CD4-positive, alpha-beta memory T cell (primary cell): ENCODE data around the gene RAB26. TPM values are rescaled to one million over a fixed set of nuclear protein-coding genes. Genes with fewer than 3 reads are reported as not detected.
A peak's percentile ranks its signal among the peaks of the same experiment; 100 is the strongest.
"Not testable (repeated sequence)": the region's sequence is repeated elsewhere in the genome, so short reads cannot be mapped to it uniquely, and the experiment has no call there.

Experiments
- CTCF ChIA-PET: fragments of 350-600 bp; sonication (Branson Sonifier 250); formaldehyde crosslinking; loops from one replicate; lab custom pipeline; 2021; ENCODE audit warnings: inconsistent platforms; ENCODE audit not compliant: partially characterized antibody; lab: Charles Lee
- POLR2A ChIA-PET: fragments of 350-600 bp; sonication (Branson Sonifier 250); formaldehyde crosslinking; loops from one replicate; lab custom pipeline; 2021; ENCODE audit not compliant: partially characterized antibody; lab: Charles Lee
- DNase-seq, 5 donors: peaks; one replicate each; pipeline versions ENCODE4 v3.0.0 to v3.0.0-alpha.2; 2020 to 2022; ENCODE audit warnings: mixed read lengths in 1 of 5
- H3K27ac ChIP-seq: one replicate; pipeline ENCODE4 v1.7.0; 2013; ENCODE audit warnings: low read depth, low read length
- H3K27me3 ChIP-seq: 2 replicates; pipeline ENCODE4 v1.7.0; 2013; ENCODE audit warnings: mild to moderate bottlenecking, low read length, moderate library complexity; ENCODE audit not compliant: insufficient read depth
- H3K36me3 ChIP-seq: 2 replicates; pipeline ENCODE4 v1.7.0; 2013; ENCODE audit warnings: mild to moderate bottlenecking, low read length, moderate library complexity; ENCODE audit not compliant: insufficient read depth
- H3K4me1 ChIP-seq: 2 replicates; pipeline ENCODE4 v1.7.0; 2013; ENCODE audit warnings: mild to moderate bottlenecking, low read length, moderate library complexity; ENCODE audit not compliant: insufficient read depth
- H3K4me3 ChIP-seq, 2 donors: one replicate each; pipeline ENCODE4 v1.7.0; 2013; ENCODE audit warnings: low read length in 2 of 2, mild to moderate bottlenecking in 1 of 2
- H3K9me3 ChIP-seq, 2 donors: one replicate each; pipeline ENCODE4 v1.7.0; 2013; ENCODE audit warnings: low read length in 2 of 2, control low read depth in 1 of 2; ENCODE audit not compliant: control insufficient read depth in 1 of 2
- H3K27ac Mint-ChIP-seq, 7 donors: one replicate each; pipeline ENCODE4 v1.8.0; 2020 to 2021; ENCODE audit warnings: mixed read lengths in 7 of 7, mild to moderate bottlenecking in 6 of 7, inconsistent platforms in 3 of 7, moderate library complexity in 3 of 7
- H3K27me3 Mint-ChIP-seq, 2 donors: one replicate each; pipeline ENCODE4 v1.8.0; 2020 to 2021; ENCODE audit warnings: mixed read lengths in 2 of 2
- H3K36me3 Mint-ChIP-seq, 2 donors: one replicate each; pipeline ENCODE4 v1.8.0; 2020 to 2021; ENCODE audit warnings: mixed read lengths in 2 of 2, inconsistent platforms in 1 of 2, mild to moderate bottlenecking in 1 of 2
- H3K4me1 Mint-ChIP-seq, 4 donors: one replicate each; pipeline ENCODE4 v1.8.0; 2020 to 2021; ENCODE audit warnings: mixed read lengths in 4 of 4, mild to moderate bottlenecking in 1 of 4
- H3K4me3 Mint-ChIP-seq, 8 donors: one replicate each; pipeline ENCODE4 v1.8.0; 2020 to 2021; ENCODE audit warnings: mixed read lengths in 8 of 8, mild to moderate bottlenecking in 7 of 8, moderate library complexity in 6 of 8, inconsistent platforms in 3 of 8
- H3K9me3 Mint-ChIP-seq, 8 donors: one replicate each; pipeline ENCODE4 v1.8.0; 2020 to 2021; ENCODE audit warnings: mixed read lengths in 8 of 8, mild to moderate bottlenecking in 5 of 8, inconsistent platforms in 3 of 8, moderate library complexity in 1 of 8
- intact Hi-C: fragments of 100-400 bp; cut with micrococcal nuclease; formaldehyde crosslinking; loops from one replicate; pipeline ENCODE4 v1.15.1; 2023
- microRNA-seq: library from miRNA; unstranded; fragments of <30 nt; microRNA quantifications from one replicate; pipeline ENCODE4 v1.2.0, GENCODE V29; 2021; ENCODE audit warnings: borderline replicate concordance, borderline number of aligned reads, borderline microRNAs expressed, mixed read lengths
- polyA plus RNA-seq, 2 donors: library from polyadenylated mRNA; unstranded; fragments of 300-500 nt; fragmentation: Illumina TruSeq; gene quantifications; one replicate each; pipeline ENCODE4 v1.2.3, GENCODE V29; 2021
- total RNA-seq, 2 experiments: library from RNA; stranded (reverse); gene quantifications; one replicate each; pipeline ENCODE4 v1.2.3, GENCODE V29; 2021

Gene RAB26
- total and polyA plus RNA-seq, 4 experiments from 2014 or later: 0.44 to 0.77 (median 0.52) TPM; not detected in 1

DNA sequence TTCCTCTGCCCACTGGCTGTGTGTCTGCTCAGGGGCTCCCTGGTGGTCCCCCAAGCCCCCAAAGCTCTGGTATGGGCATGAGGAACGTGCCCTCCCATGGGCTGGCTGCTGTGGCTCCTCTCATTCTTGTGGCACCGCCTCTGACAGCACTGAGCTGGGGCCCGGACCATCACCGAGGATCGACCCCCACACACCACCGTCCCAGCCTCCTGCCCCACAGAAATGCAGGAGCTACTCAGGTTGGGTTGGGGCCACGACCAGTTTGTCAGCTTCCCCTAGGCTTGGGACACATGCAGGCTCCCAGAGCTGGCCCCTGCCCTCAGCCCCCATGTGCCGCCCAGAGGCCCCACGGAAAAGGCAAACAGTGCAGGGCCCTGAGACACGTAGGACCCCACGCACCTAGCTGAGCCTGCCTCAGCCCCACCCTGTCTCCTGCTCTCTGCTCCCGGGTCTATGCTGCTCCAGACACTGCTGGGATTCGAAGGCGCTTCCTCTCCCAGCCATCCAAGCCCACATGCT, 51.3 kb downstream of the RAB26 start:
- Histone ChIP-seq H3K27ac (no peak overlapping the region), H3K4me1 (peaks cover 15% of the 10 kb centered on the region), H3K36me3 (no peaks in the 10 kb centered on the region), H3K4me3 (no peak overlapping the region), H3K9me3 (no peaks in the 10 kb centered on the region), H3K27me3 (peaks cover 27% of the 10 kb centered on the region)
- Mint-ChIP-seq H3K4me1 (peaks cover 5 to 22% (median 12%) of the 10 kb centered on the region in 4 donors), H3K4me3 (no peak overlapping the region), H3K27me3 (peaks cover 14 to 17% of the 10 kb centered on the region in 2 donors), H3K9me3 (no peaks in the 10 kb centered on the region), H3K36me3 (peaks cover 0 to 2% of the 10 kb centered on the region in 2 donors), H3K27ac (no peak overlapping the region)
- intact Hi-C loops: no loop called here
- DNase-seq: no peak
- ChIA-PET POLR2A (no interaction called here), CTCF (no interaction called here)

DNA sequence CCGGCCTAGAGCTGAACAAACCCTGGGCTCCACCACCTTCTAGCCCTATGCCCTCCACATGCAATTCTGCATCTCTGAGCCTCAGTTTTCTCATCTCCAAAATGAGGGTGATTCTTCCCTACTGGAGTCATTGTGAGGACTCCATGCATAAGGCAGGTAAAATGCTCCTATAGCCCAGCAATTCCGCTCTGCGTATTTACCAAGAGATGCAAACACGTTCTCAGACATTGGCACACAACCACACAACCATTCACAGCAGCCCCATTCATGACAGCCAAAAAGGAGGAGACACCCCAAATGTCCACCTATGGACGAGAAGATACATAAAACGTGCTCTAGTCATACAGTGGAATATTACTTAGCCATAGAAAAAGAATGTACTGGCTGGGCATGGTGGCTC, 51.9 kb downstream of the RAB26 start:
- Histone ChIP-seq H3K4me1 (peaks cover 12% of the 10 kb centered on the region), H3K36me3 (no peaks in the 10 kb centered on the region), H3K27ac (no peak overlapping the region), H3K9me3 (no peaks in the 10 kb centered on the region), H3K4me3 (no peak overlapping the region), H3K27me3 (peaks cover 21% of the 10 kb centered on the region)
- ChIA-PET CTCF (no interaction called here), POLR2A (no interaction called here)
- no peak overlapping the region for H3K27ac Mint-ChIP-seq
- no peaks in the 10 kb centered on the region for H3K9me3 Mint-ChIP-seq
- H3K4me1 Mint-ChIP-seq: peaks cover 4 to 17% (median 10%) of the 10 kb centered on the region in 4 donors
- H3K27me3 Mint-ChIP-seq: peaks cover 10 to 13% of the 10 kb centered on the region in 2 donors
- intact Hi-C loops: no loop called here
- H3K36me3 Mint-ChIP-seq: peaks cover 0 to 2% of the 10 kb centered on the region in 2 donors
- no peak for DNase-seq
- no peak overlapping the region for H3K4me3 Mint-ChIP-seq

DNA sequence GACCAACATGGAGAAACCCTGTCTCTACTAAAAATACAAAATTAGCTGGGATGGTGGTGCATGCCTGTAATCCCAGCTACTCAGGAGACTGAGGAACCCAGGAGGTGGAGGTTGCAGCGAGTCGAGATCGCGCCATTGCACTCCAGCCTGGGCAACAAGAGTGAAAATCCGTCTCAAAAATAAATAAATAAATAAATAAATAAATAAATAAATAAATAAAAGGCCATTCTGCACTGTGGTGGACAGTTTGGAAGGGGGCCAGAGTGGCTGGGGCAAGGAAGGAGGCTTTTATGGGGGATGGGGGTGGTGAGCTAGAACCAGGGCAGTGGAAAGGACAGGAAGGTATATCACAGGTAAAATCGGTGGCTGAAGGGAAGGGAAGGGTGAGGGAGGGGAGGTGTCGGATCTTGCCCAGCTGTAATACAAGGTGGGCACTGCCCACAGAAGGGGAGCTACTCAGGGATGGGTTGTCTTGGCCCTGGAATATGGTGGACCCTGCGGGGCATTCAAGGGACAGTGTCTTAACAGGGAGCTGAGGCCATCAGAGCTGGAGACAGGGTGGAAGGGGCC, 54.8 kb downstream of the RAB26 start:
- POLR2A ChIA-PET: interaction anchor here (0.9 to 5.3 kb wide), 5 partner anchors 8 to 49 kb away, joined by 3 to 24 read pairs (median 15); partner anchors contain the start of genes CASKIN1, E4F1, ECI1 and PGP

More for the DNA sequence above, 54.8 kb downstream of the RAB26 start:
- H3K4me3 ChIP-seq, H3K27me3 Mint-ChIP-seq, intact Hi-C loops, H3K9me3 ChIP-seq, DNase-seq, H3K27ac ChIP-seq, H3K27me3 ChIP-seq, H3K9me3 Mint-ChIP-seq, H3K36me3 ChIP-seq: not testable (repeated sequence)
- Mint-ChIP-seq H3K4me3 (peak overlapping the region in 7 of 8 donors; percentile 54 to 78 (median 60)), H3K27ac (peak overlapping the region in 5 of 7 donors; percentile 13 to 87 (median 58)), H3K36me3 (peaks cover 6 to 14% of the 10 kb centered on the region in 2 donors), H3K4me1 (peaks cover 12 to 30% (median 18%) of the 10 kb centered on the region in 4 donors)
- peaks cover 26% of the 10 kb centered on the region for H3K4me1 ChIP-seq
- CTCF ChIA-PET: interaction anchor here (0.6 to 0.7 kb wide), 2 partner anchors 135 to 696 kb away, joined by 3 to 4 read pairs; no protein-coding TSS in a partner anchor

Small RNA genes within 50 kb of the gene (microRNA-seq; reads per million reads assigned to microRNA genes)
- gene MIR3180-5 (not detected), gene MIR4516 (not detected), gene MIR6511B1 (not detected)

Other genes starting within 250 kb of the RAB26 start
- gene HS3ST6, start 230.2 kb upstream of the RAB26 start, total RNA-seq: not detected
- not detected for gene HS3ST6, start 230.2 kb upstream of the RAB26 start, polyA plus RNA-seq
- 10 to 100 TPM in 1 of 2 experiments, 1 to 10 TPM in 1; 9.3 to 10.6 TPM for gene MSRB1, start 205.4 kb upstream of the RAB26 start, total RNA-seq
- 10 to 100 TPM; 20.4 to 30.5 TPM for gene MSRB1, start 205.4 kb upstream of the RAB26 start, polyA plus RNA-seq
- gene RPL3L, start 193.9 kb upstream of the RAB26 start, total RNA-seq: not detected
- not detected for gene RPL3L, start 193.9 kb upstream of the RAB26 start, polyA plus RNA-seq
- gene NDUFB10, start 189.1 kb upstream of the RAB26 start, total RNA-seq: 10 to 100 TPM; 76.5 to 86.2 TPM
- gene NDUFB10, start 189.1 kb upstream of the RAB26 start, polyA plus RNA-seq: 100 to 1,000 TPM; 205 to 223 TPM
- gene RPS2, start 183.8 kb upstream of the RAB26 start, total RNA-seq: 1,000 to 10,000 TPM; 2,828 to 2,894 TPM
- 1,000 to 10,000 TPM; 6,382 to 6,826 TPM for gene RPS2, start 183.8 kb upstream of the RAB26 start, polyA plus RNA-seq
- not detected for gene RNF151, start 181.8 kb upstream of the RAB26 start, total RNA-seq
- not detected for gene RNF151, start 181.8 kb upstream of the RAB26 start, polyA plus RNA-seq
- 10 to 100 TPM; 33.2 to 35.0 TPM for gene TBL3, start 176.6 kb upstream of the RAB26 start, total RNA-seq
- 10 to 100 TPM; 44.1 to 47.6 TPM for gene TBL3, start 176.6 kb upstream of the RAB26 start, polyA plus RNA-seq
- gene NOXO1, start 167.2 kb upstream of the RAB26 start, total RNA-seq: under 1 TPM; 0.47 to 0.84 TPM
- under 1 TPM; 0.50 to 0.54 TPM for gene NOXO1, start 167.2 kb upstream of the RAB26 start, polyA plus RNA-seq
- gene GFER, start 164.4 kb upstream of the RAB26 start, total RNA-seq: 10 to 100 TPM; 19.6 to 22.6 TPM
- 10 to 100 TPM; 32.2 to 35.7 TPM for gene GFER, start 164.4 kb upstream of the RAB26 start, polyA plus RNA-seq
- gene SYNGR3, start 158.7 kb upstream of the RAB26 start, total RNA-seq: 1 to 10 TPM; 1.6 TPM
- 1 to 10 TPM in 1 of 2 donors, under 1 TPM in 1; 0.50 to 2.2 TPM for gene SYNGR3, start 158.7 kb upstream of the RAB26 start, polyA plus RNA-seq
- gene ZNF598, start 138.8 kb upstream of the RAB26 start, total RNA-seq: 10 to 100 TPM; 48.5 to 49.8 TPM
- gene ZNF598, start 138.8 kb upstream of the RAB26 start, polyA plus RNA-seq: 10 to 100 TPM in 1 of 2 donors, 1 to 10 TPM in 1; 3.1 to 10.0 TPM
- gene NPW, start 128.8 kb upstream of the RAB26 start, total RNA-seq: not detected
- not detected for gene NPW, start 128.8 kb upstream of the RAB26 start, polyA plus RNA-seq
- 1 to 10 TPM; 1.7 to 2.1 TPM for gene NHERF2, start 121.7 kb upstream of the RAB26 start, total RNA-seq
- gene NHERF2, start 121.7 kb upstream of the RAB26 start, polyA plus RNA-seq: under 1 TPM; 0.16 to 0.40 TPM
- gene NTHL1, start 100.8 kb upstream of the RAB26 start, total RNA-seq: 10 to 100 TPM in 1 of 2 experiments, 1 to 10 TPM in 1; 9.3 to 12.0 TPM
- gene NTHL1, start 100.8 kb upstream of the RAB26 start, polyA plus RNA-seq: 10 to 100 TPM; 13.5 to 20.1 TPM
- 100 to 1,000 TPM; 157 to 177 TPM for gene TSC2, start 100.6 kb upstream of the RAB26 start, total RNA-seq
- 10 to 100 TPM; 20.7 to 50.8 TPM for gene TSC2, start 100.6 kb upstream of the RAB26 start, polyA plus RNA-seq
- 100 to 1,000 TPM; 125 to 126 TPM for gene PKD1, start 12.7 kb upstream of the RAB26 start, total RNA-seq
- gene PKD1, start 12.7 kb upstream of the RAB26 start, polyA plus RNA-seq: 10 to 100 TPM in 1 of 2 donors, 1 to 10 TPM in 1; 2.3 to 11.7 TPM
- 10 to 100 TPM; 40.9 to 41.9 TPM for gene TRAF7, start 7.2 kb downstream of the RAB26 start, total RNA-seq
- gene TRAF7, start 7.2 kb downstream of the RAB26 start, polyA plus RNA-seq: 1 to 10 TPM; 1.9 to 8.9 TPM
- gene CASKIN1, start 48.0 kb downstream of the RAB26 start, total RNA-seq: not detected
- gene CASKIN1, start 48.0 kb downstream of the RAB26 start, polyA plus RNA-seq: not detected
- 10 to 100 TPM; 28.1 to 31.1 TPM for gene MLST8, start 56.8 kb downstream of the RAB26 start, total RNA-seq
- gene MLST8, start 56.8 kb downstream of the RAB26 start, polyA plus RNA-seq: 10 to 100 TPM; 27.4 to 34.7 TPM
- gene BRICD5, start 62.2 kb downstream of the RAB26 start, total RNA-seq: 10 to 100 TPM; 32.4 to 33.4 TPM
- under 1 TPM in 1 of 2 donors, not detected in 1; 0.39 TPM for gene BRICD5, start 62.2 kb downstream of the RAB26 start, polyA plus RNA-seq
- 10 to 100 TPM; 26.5 to 27.3 TPM for gene PGP, start 66.2 kb downstream of the RAB26 start, total RNA-seq
- gene PGP, start 66.2 kb downstream of the RAB26 start, polyA plus RNA-seq: 10 to 100 TPM in 1 of 2 donors, 1 to 10 TPM in 1; 7.8 to 12.8 TPM
- 10 to 100 TPM; 46.5 to 49.7 TPM for gene E4F1, start 75.0 kb downstream of the RAB26 start, total RNA-seq
- gene E4F1, start 75.0 kb downstream of the RAB26 start, polyA plus RNA-seq: 10 to 100 TPM in 1 of 2 donors, 1 to 10 TPM in 1; 6.7 to 20.9 TPM
- 1 to 10 TPM; 3.9 to 4.8 TPM for gene DNASE1L2, start 87.8 kb downstream of the RAB26 start, total RNA-seq
- not detected for gene DNASE1L2, start 87.8 kb downstream of the RAB26 start, polyA plus RNA-seq
- 10 to 100 TPM; 33.0 to 36.6 TPM for gene ECI1, start 103.0 kb downstream of the RAB26 start, total RNA-seq
- gene ECI1, start 103.0 kb downstream of the RAB26 start, polyA plus RNA-seq: 10 to 100 TPM; 45.4 to 51.1 TPM
- gene RNPS1, start 119.5 kb downstream of the RAB26 start, total RNA-seq: 100 to 1,000 TPM; 151 to 152 TPM
- gene RNPS1, start 119.5 kb downstream of the RAB26 start, polyA plus RNA-seq: 100 to 1,000 TPM; 265 to 267 TPM
- gene ABCA3, start 192.1 kb downstream of the RAB26 start, total RNA-seq: 10 to 100 TPM in 1 of 2 experiments, 1 to 10 TPM in 1; 8.5 to 12.7 TPM
- gene ABCA3, start 192.1 kb downstream of the RAB26 start, polyA plus RNA-seq: 1 to 10 TPM; 1.7 to 4.5 TPM